CD4-positive, alpha-beta T cell treated with Interleukin-17A for 4 hours (primary cell): ENCODE results near the gene KCNG2.
"Not testable (repeated sequence)": the region's sequence is repeated elsewhere in the genome, so short reads cannot be mapped to it uniquely, and the experiment has no call there.

ENCODE experiments used
- DNase-seq: peaks from one replicate; pipeline ENCODE4 v3.0.0-alpha.2; 2020; ENCODE audit warnings: mixed read lengths

KCNG2 gene

GRCh38 chr18:79872527-79873444 is 75.0 kb downstream of the KCNG2 start:
- no peak for DNase-seq

DNA sequence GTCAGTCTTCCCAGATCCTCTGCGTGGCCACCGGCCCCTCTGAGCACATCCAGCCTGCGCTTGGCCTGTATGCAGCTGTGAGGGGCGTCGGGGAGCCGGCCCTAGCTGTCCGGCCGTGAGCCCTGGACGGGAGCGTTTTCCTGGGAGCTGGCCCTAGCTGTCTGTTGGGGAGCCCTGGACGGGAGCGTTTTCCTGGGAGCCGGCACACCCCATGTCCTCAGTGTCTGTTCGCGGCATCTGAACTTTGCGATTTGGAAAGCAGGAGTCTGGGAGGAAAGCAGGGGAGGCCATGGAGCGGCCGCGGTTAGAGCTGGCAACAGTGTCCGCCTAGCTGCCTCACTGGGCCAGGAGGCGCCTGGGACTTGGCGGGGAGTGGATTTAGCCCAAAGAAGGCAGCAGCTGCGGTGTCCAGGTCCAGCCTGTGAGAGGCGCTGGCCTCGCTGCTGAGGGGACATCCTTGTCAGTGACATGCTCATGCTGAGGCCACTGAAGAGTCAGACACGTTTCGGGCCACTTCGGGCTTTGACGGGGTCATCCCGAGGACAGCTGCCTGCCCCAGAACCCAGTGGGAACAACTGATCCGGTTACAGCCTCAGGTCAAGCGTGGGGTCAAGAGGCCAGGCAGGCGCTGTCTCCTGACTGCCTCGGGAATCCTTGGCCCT is 75.8 kb downstream of the KCNG2 start:
- no peak for DNase-seq

DNA sequence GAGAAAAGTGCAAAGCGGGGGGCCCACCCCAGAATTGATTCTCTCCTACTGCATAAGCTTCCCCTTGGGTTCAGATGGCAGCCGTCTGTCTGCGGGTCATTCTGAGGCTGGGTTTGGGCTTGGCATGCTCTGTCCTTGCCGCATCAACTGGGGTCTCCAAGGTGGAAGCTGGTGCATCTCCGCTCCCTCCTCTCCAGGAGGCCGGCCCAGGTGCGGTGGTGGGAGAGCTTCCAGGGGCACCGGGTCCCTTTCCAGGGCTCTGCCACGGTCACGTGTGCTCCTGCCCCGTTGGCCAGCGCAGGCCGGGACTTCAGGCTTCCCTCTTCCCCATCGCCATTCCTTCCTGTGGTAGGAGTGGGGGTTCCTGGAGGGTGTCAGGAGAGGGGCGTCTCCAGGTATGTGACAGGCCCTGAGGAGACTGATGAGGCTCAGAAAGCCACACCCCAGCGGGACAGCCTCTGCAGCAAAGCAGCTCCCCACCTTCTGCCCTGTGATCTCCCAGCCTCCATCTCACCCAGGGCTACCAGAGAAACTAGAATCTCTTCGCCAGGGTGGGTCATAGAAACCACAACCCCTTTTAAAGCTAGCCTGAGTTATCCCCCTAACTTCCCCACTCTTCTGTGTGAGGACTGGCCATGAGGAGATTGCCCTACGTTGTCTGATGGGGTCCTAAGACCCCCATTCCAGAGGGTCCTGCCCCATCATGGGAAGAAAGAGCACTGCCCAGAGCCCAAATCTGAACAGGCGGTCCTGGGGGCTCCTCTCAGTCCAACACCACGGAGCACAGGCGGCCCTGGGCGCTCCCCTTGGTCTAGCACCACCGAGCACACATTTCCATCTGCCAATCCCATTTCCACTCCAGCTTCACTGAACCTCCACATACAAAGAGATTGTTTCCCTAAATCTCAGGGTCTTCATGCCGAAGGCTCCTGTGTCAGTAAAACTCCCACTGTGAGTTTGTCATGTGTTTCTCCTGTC is 77.1 kb downstream of the KCNG2 start:
- DNase-seq: no peak

- DNase-seq: no peak
These were observed 77.8 kb downstream of the KCNG2 start for GRCh38 chr18:79875531-79875919.

DNA sequence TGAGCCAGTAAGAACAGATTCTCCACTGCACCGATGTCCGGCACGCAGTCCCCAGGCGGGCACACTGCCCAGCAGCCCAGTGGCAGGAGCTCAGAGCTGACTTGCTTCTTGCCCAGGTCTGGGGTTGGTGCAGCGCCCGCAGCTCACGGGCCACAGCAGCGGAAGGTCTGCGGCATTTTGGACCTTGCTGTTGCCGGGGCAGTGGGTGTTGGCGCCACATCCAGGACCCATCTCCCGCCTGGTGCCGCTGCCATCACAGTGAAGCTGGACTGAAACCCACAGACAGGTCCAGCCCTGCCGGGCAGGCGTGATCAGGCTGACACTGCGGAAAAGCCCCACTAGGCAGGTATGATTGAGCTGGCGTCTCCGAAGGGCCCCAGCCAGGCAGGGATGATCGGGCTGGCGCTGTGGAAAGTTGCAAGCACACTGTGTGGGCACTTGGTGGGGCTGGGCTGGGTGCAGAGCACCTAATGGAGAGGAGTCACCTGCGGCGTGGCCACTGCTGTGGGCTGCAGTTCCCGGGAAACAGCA is 78.3 kb downstream of the KCNG2 start:
- DNase-seq: no peak

DNA sequence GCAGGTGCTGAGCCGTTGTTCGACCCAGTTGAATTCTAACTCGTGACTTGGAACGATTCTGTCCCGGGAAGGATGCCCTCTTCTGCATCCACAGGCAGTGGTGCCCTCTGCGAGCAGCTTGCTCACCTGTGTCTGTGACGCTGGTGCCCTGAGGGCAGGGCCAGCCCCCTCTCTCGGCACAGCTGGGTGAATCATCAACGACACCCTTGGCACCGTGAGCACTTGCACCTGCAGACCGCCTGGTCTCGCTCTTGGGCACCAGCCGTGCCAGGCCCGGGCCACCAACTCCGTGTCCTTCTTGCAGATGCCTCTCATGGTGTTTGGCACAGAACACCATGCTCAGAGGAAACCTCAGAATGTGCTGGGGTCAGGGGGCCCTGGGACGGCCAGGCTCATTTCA is 78.8 kb downstream of the KCNG2 start:
- DNase-seq: no peak

GRCh38 chr18:79877163-79878091 is 79.7 kb downstream of the KCNG2 start:
- no peak for DNase-seq

DNA sequence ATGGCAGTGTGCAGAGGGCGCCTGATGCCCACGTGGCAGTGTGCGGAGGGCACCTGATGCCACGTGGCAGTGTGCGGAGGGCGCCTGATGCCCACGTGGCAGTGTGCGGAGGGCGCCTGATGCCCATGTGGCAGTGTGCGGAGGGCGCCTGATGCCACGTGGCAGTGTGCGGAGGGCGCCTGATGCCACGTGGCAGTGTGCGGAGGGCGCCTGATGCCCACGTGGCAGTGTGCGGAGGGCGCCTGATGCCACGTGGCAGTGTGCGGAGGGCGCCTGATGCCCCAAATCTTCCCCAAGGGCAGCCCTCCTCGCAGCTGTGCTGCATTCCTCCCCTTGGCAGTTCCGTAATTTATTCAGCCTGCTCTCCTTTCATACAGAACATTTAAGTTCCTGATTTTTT is 80.5 kb downstream of the KCNG2 start:
- DNase-seq: not testable (repeated sequence)

- no peak for DNase-seq
These were observed 81.1 kb downstream of the KCNG2 start for GRCh38 chr18:79878741-79879378.

DNA sequence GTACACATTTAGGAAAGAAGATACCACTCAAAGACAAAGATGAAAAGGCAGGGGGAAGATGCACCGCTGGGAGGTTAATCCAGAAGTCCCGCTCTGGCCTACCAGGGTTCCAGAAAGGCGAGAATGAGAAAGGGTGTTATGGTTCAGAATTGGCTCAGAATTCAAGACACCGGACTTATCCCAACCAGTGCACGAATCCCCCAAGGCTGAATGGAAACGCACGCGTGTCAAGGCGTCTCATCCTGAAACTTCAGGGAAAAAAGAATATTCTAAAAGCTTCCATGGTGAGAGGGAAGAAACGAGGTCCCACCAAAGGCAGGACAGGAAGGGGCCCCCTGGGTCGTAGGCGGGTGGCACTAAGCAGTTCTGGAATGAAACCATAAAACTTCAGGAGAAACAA is 81.8 kb downstream of the KCNG2 start:
- DNase-seq: no peak

DNA sequence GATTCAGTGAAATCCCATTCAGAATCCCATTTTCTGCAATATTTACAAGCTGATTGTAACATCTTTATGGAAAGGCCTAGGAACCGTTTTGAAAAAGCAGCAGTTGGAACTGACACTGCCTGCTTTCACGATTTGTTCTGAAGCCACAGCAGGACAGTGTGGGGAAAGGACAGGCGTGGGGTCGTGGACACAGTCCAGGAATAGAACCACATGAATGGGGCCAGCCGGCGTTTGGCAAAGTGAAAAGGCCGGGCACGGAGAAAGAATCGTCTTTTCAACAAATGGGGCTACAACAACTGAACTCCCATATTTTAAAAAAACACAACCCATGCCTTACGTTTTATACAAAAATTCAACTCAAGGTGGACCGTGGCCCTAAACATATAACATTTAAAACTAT is 84.0 kb downstream of the KCNG2 start:
- no peak for DNase-seq

- no peak for DNase-seq
These were observed 84.9 kb downstream of the KCNG2 start for GRCh38 chr18:79882522-79883241.

DNA sequence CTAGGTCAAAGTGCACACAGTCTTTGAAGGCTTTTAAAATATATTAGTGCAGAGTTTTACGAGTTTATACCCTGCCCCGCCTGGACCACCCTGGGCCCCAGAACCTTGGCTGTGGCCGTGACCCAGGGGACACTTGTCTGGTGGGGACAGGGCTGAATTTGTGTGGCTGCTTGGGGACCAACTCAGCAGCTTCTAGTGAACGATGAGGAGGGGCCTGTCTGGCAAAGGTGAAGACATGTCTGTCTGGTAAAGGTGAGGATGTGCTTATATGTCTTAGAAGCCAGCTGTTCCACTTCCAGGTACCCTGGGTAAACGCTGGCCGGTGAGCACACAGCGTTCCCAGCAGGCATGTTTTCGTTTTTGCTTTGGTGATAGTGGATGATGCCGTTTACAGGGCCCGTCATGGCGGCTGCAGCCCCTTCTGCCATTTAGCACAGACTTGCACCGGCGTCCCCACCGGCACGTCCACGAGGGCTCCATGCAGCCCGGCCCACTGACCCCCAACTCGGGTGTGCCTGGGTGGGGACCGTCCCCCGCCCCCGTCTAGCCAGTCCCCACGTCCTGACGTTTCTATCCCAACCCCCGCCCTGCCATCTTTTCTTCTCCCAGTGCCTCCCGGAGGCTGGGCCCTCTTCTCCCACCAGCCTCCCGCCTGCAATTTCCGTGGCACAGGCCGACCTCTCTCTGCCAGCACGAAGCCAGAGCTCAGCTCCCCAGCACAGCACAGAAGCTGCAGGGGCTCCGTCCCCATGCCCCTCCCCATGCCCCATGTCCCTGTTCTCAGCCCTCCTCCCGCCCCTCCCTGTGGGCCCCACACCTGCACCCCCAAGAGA is 85.9 kb downstream of the KCNG2 start:
- no peak for DNase-seq

- DNase-seq: no peak
These were observed 86.7 kb downstream of the KCNG2 start for GRCh38 chr18:79884294-79884962.

GRCh38 chr18:79884963-79885728 is 87.4 kb downstream of the KCNG2 start:
- DNase-seq: no peak

DNA sequence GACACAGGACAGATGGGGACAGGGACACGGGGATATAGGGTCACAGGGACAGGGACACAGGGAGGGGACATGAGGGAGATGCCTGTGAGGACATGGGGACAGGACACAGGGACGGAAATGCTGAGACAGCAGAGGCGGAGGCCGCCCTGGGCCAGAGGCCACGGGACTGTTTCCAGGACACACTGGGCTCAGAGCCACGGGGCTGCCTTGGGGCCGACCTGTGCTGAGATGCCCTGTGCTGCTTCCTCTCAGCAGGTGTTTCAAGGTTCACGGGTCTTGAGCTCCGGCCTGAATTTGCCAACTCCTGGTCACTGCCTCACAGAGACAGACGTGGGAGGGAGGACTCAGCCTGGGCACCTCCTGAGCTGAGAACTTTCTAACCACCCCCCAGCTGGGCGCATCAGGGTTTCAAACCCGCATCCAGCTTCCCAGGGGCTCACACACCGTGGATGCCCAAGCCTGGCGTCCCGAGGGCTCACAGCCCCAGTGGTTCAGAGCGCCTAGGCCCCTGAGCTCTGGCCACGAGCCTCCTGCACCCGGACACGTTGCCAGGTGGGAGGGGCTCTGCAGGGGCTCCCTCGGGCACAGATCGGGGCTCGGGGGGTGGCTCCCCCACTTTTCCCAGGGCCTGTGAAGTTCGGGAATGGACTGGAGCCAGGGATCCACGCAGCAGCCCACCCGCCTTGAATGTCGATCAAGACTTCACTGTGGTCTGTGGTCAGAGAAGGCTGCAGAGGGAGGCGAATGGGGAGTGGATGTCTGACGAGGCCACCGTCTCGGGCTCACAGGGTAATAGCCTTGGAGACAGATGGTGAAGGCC is 89.7 kb downstream of the KCNG2 start:
- no peak for DNase-seq

- no peak for DNase-seq
These were observed 90.3 kb downstream of the KCNG2 start for GRCh38 chr18:79888016-79888415.
